NCI-H187 (cell line): ENCODE measurements around the gene C3.
"Not testable (repeated sequence)": the region's sequence is repeated elsewhere in the genome, so short reads cannot be mapped to it uniquely, and the experiment has no call there.

Source experiments
- DNase-seq, 2 experiments: peaks; one replicate each; lab custom pipeline; 2025; lab: John Stamatoyannopoulos, UW

Gene C3

GRCh38 chr19:6712692-6713670 is 7.5 kb downstream of the C3 start:
- no peak for DNase-seq

- no peak for DNase-seq
These were observed 8.2 kb downstream of the C3 start for GRCh38 chr19:6712231-6712630.

- no peak for DNase-seq
These were observed 8.8 kb downstream of the C3 start for GRCh38 chr19:6711605-6712004.

GRCh38 chr19:6711078-6711361 is 9.4 kb downstream of the C3 start:
- no peak for DNase-seq

- no peak for DNase-seq
These were observed 10.0 kb downstream of the C3 start for GRCh38 chr19:6710273-6711077.

GRCh38 chr19:6709549-6709948 is 10.9 kb downstream of the C3 start:
- DNase-seq, result no peak

- not testable (repeated sequence) for DNase-seq
These were observed 11.5 kb downstream of the C3 start for GRCh38 chr19:6708913-6709312.

GRCh38 chr19:6708346-6708745 is 12.1 kb downstream of the C3 start:
- no peak for DNase-seq

- DNase-seq, result no peak
These were observed 12.8 kb downstream of the C3 start for GRCh38 chr19:6707658-6708018.

- no peak for DNase-seq
These were observed 13.3 kb downstream of the C3 start for GRCh38 chr19:6707011-6707657.

- no peak for DNase-seq
These were observed 13.9 kb downstream of the C3 start for GRCh38 chr19:6706633-6706958.

- no peak for DNase-seq
These were observed 14.4 kb downstream of the C3 start for GRCh38 chr19:6705931-6706632.

- DNase-seq, result no peak
These were observed 19.7 kb downstream of the C3 start for GRCh38 chr19:6700586-6701316.

GRCh38 chr19:6699935-6700334 is 20.5 kb downstream of the C3 start:
- no peak for DNase-seq

- DNase-seq, result no peak
These were observed 23.2 kb downstream of the C3 start for GRCh38 chr19:6697291-6697690.

GRCh38 chr19:6696239-6696820 is 24.1 kb downstream of the C3 start:
- DNase-seq, result no peak

GRCh38 chr19:6694147-6694815 is 26.2 kb downstream of the C3 start:
- no peak for DNase-seq

GRCh38 chr19:6693681-6694080 is 26.8 kb downstream of the C3 start:
- no peak for DNase-seq

- no peak for DNase-seq
These were observed 27.4 kb downstream of the C3 start for GRCh38 chr19:6693056-6693471.

GRCh38 chr19:6692027-6692426 is 28.4 kb downstream of the C3 start:
- DNase-seq, result no peak

- no peak for DNase-seq
These were observed 29.1 kb downstream of the C3 start for GRCh38 chr19:6691342-6691741.
